BJ (cell line): ENCODE results near the gene GPC6. TPM values are rescaled to one million over a fixed set of nuclear protein-coding genes. Genes with fewer than 3 reads are reported as not detected.
"Not testable (repeated sequence)": the region's sequence is repeated elsewhere in the genome, so short reads cannot be mapped to it uniquely, and the experiment has no call there.

ENCODE experiments used
- CTCF ChIA-PET: fragments of 350-600 bp; formaldehyde crosslinking; extraction: SDS; loops from one replicate; lab custom pipeline; 2021; ENCODE audit warnings: antibody characterized with exemption, inconsistent platforms; lab: Yijun Ruan, JAX
- POLR2A ChIA-PET: fragments of 300-600 bp; sonication (Branson Sonifier 250); formaldehyde crosslinking; extraction: SDS; loops from one replicate; lab custom pipeline; 2021; ENCODE audit warnings: antibody characterized with exemption; lab: Charles Lee
- DNase-seq: peaks from one replicate; pipeline ENCODE4 v3.0.0-alpha.2; 2011; ENCODE audit warnings: low read depth
- H3K27me3 ChIP-seq: 2 replicates; pipeline ENCODE4 v1.6.0; 2011; ENCODE audit warnings: low read length; ENCODE audit not compliant: control insufficient read depth, insufficient read depth
- H3K36me3 ChIP-seq: 2 replicates; pipeline ENCODE4 v1.5.1; 2011; ENCODE audit warnings: low read length; ENCODE audit not compliant: control insufficient read depth, insufficient read depth
- H3K4me3 ChIP-seq: 2 replicates; pipeline ENCODE4 v1.5.1; 2011; ENCODE audit warnings: low read depth, mild to moderate bottlenecking, control low read depth, low read length
- CTCF ChIP-seq: IDR thresholded peaks from 2 replicates; pipeline ENCODE4 v1.5.1; 2011; ENCODE audit warnings: low read depth, mild to moderate bottlenecking, control low read depth, inconsistent platforms, low read length, moderate library complexity; ENCODE audit not compliant: insufficient read depth
- polyA plus RNA-seq: library from polyadenylated mRNA; depleted of rRNA; stranded (reverse); fragments of >200 nt; gene quantifications from 2 replicates; pipeline ENCODE4 v1.2.3, GENCODE V29; 2011

GPC6 gene
- polyA plus RNA-seq, 1 experiment, result 23.0 TPM

- POLR2A ChIA-PET, result no interaction called here
- CTCF ChIA-PET, result no interaction called here
- no peak overlapping the region for H3K4me3 ChIP-seq
- TF ChIP-seq CTCF, result no peak
- no peaks in the 10 kb centered on the region for H3K27me3 ChIP-seq
- H3K36me3 ChIP-seq, result no peaks in the 10 kb centered on the region
- no peak for DNase-seq
Observed at GRCh38 chr13:93316841-93317240, 90.2 kb downstream of the GPC6 start.

GRCh38 chr13:93318534-93319254, 92.1 kb downstream of the GPC6 start:
- CTCF ChIA-PET, result interaction anchor here (0.6 kb wide), 1 partner anchor 695 kb away, joined by 3 read pairs; no protein-coding TSS in a partner anchor
- no peaks in the 10 kb centered on the region for H3K36me3 ChIP-seq
- no peaks in the 10 kb centered on the region for H3K27me3 ChIP-seq
- DNase-seq, result no peak
- TF ChIP-seq CTCF, result no peak
- POLR2A ChIA-PET, result no interaction called here
- no peak overlapping the region for H3K4me3 ChIP-seq

- no peaks in the 10 kb centered on the region for H3K36me3 ChIP-seq
- ChIA-PET CTCF (no interaction called here), POLR2A (no interaction called here)
- DNase-seq, result no peak
- H3K27me3 ChIP-seq, result no peaks in the 10 kb centered on the region
- no peak overlapping the region for H3K4me3 ChIP-seq
- no peak for TF ChIP-seq CTCF
Observed at GRCh38 chr13:93320942-93321341, 94.3 kb downstream of the GPC6 start.

- POLR2A ChIA-PET, CTCF ChIA-PET, H3K4me3 ChIP-seq, DNase-seq, H3K27me3 ChIP-seq, H3K36me3 ChIP-seq: not testable (repeated sequence)
Observed at GRCh38 chr13:93323880-93324279, 97.3 kb downstream of the GPC6 start.

GRCh38 chr13:93325303-93326233, 99.0 kb downstream of the GPC6 start:
- H3K27me3 ChIP-seq, result no peaks in the 10 kb centered on the region
- ChIA-PET CTCF (no interaction called here), POLR2A (no interaction called here)
- no peak overlapping the region for H3K4me3 ChIP-seq
- no peak for DNase-seq
- no peaks in the 10 kb centered on the region for H3K36me3 ChIP-seq
- TF ChIP-seq CTCF, result no peak
